ENCODE measurements around the gene BCL2L12.
A peak's percentile ranks its signal among the peaks of the same experiment; 100 is the strongest.

The BCL2L12 gene

GRCh38 chr19:49690656-49691242, 25.0 kb downstream of the BCL2L12 start, which contains the start of gene CPT1C (continued):
- TF ChIP-seq, protein P1, sequence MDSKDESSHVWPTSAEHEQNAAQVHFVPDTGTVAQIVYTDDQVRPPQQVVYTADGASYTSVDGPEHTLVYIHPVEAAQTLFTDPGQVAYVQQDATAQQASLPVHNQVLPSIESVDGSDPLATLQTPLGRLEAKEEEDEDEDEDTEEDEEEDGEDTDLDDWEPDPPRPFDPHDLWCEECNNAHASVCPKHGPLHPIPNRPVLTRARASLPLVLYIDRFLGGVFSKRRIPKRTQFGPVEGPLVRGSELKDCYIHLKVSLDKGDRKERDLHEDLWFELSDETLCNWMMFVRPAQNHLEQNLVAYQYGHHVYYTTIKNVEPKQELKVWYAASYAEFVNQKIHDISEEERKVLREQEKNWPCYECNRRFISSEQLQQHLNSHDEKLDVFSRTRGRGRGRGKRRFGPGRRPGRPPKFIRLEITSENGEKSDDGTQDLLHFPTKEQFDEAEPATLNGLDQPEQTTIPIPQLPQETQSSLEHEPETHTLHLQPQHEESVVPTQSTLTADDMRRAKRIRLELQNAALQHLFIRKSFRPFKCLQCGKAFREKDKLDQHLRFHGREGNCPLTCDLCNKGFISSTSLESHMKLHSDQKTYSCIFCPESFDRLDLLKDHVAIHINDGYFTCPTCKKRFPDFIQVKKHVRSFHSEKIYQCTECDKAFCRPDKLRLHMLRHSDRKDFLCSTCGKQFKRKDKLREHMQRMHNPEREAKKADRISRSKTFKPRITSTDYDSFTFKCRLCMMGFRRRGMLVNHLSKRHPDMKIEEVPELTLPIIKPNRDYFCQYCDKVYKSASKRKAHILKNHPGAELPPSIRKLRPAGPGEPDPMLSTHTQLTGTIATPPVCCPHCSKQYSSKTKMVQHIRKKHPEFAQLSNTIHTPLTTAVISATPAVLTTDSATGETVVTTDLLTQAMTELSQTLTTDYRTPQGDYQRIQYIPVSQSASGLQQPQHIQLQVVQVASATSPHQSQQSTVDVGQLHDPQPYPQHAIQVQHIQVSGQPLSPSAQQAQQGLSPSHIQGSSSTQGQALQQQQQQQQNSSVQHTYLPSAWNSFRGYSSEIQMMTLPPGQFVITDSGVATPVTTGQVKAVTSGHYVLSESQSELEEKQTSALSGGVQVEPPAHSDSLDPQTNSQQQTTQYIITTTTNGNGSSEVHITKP (tag by site-specific recombination; IDR thresholded peaks at IDR 0.05) = peak; percentile 23; the same call in 1 of the 2 replicates
- TF ChIP-seq SCRT1 (tag by site-specific recombination; IDR thresholded peaks at IDR 0.05; ENCODE audit: borderline replicate concordance) = no peak
- peak; percentile 37; the same call in 1 of the 2 replicates for TF ChIP-seq SP3 (tag by site-specific recombination; IDR thresholded peaks at IDR 0.05)
- TF ChIP-seq ZNF596 (tag by site-specific recombination; IDR thresholded peaks at IDR 0.05) = no peak
- TF ChIP-seq ZNF37A (tag by site-specific recombination; IDR thresholded peaks at IDR 0.05) = no peak
- no peak for TF ChIP-seq ZNF423 (tag by site-specific recombination; IDR thresholded peaks at IDR 0.05)
- TF ChIP-seq ZNF112 (tag by site-specific recombination; IDR thresholded peaks at IDR 0.05) = no peak
- TF ChIP-seq KLF8 (tag by site-specific recombination; IDR thresholded peaks at IDR 0.05) = no peak
- no peak for TF ChIP-seq OSR2 (tag by site-specific recombination; IDR thresholded peaks at IDR 0.05)
- TF ChIP-seq ZNF837 (tag by site-specific recombination; IDR thresholded peaks at IDR 0.05) = no peak
- TF ChIP-seq ZNF266 (tag by site-specific recombination; IDR thresholded peaks at IDR 0.05; ENCODE audit: low read depth) = no peak
- no peak for TF ChIP-seq ZNF433 (tag by site-specific recombination; IDR thresholded peaks at IDR 0.05; ENCODE audit: low read depth)
- TF ChIP-seq ZNF792 (tag by site-specific recombination; IDR thresholded peaks at IDR 0.05) = no peak
- no peak for TF ChIP-seq ZFP69B (tag by site-specific recombination; IDR thresholded peaks at IDR 0.05)
- TF ChIP-seq ZFHX2 (tag by site-specific recombination; conservative IDR thresholded peaks at IDR 0.05) = peak; percentile 45
- TF ChIP-seq WT1 (tag by site-specific recombination; IDR thresholded peaks at IDR 0.05) = no peak
- TF ChIP-seq PRDM6 (tag by site-specific recombination; IDR thresholded peaks at IDR 0.05) = no peak
- TF ChIP-seq ZNF707 (tag by site-specific recombination; IDR thresholded peaks at IDR 0.05) = no peak
- TF ChIP-seq, protein P2, sequence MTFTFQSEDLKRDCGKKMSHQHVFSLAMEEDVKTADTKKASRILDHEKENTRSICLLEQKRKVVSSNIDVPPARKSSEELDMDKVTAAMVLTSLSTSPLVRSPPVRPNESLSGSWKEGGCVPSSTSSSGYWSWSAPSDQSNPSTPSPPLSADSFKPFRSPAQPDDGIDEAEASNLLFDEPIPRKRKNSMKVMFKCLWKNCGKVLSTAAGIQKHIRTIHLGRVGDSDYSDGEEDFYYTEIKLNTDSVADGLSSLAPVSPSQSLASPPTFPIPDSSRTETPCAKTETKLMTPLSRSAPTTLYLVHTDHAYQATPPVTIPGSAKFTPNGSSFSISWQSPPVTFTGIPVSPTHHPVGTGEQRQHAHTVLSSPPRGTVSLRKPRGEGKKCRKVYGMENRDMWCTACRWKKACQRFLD (tag by site-specific recombination; IDR thresholded peaks at IDR 0.05) = no peak
- no peak for TF ChIP-seq ZBTB8A (tag by site-specific recombination; IDR thresholded peaks at IDR 0.05)
- TF ChIP-seq ZBTB48 (tag by site-specific recombination; IDR thresholded peaks at IDR 0.05) = peak; percentile 22; the same call in 1 of the 2 replicates
- TF ChIP-seq ZNF10 (tag by site-specific recombination; IDR thresholded peaks at IDR 0.05) = no peak
- TF ChIP-seq SP2 (tag by site-specific recombination; IDR thresholded peaks at IDR 0.05) = 0 out of 2 replicates have a peak, but pooled peaks have one; percentile 26
- no peak for TF ChIP-seq ZNF555 (tag by site-specific recombination; conservative IDR thresholded peaks at IDR 0.05)
- TF ChIP-seq MZF1 (tag by site-specific recombination; IDR thresholded peaks at IDR 0.05; ENCODE audit: borderline replicate concordance) = peak; percentile 96
- no peak for TF ChIP-seq ZNF114 (tag by site-specific recombination; IDR thresholded peaks at IDR 0.05)
- TF ChIP-seq ZBTB17 (tag by site-specific recombination; IDR thresholded peaks at IDR 0.05) = peak; percentile 72
- TF ChIP-seq, protein P3, sequence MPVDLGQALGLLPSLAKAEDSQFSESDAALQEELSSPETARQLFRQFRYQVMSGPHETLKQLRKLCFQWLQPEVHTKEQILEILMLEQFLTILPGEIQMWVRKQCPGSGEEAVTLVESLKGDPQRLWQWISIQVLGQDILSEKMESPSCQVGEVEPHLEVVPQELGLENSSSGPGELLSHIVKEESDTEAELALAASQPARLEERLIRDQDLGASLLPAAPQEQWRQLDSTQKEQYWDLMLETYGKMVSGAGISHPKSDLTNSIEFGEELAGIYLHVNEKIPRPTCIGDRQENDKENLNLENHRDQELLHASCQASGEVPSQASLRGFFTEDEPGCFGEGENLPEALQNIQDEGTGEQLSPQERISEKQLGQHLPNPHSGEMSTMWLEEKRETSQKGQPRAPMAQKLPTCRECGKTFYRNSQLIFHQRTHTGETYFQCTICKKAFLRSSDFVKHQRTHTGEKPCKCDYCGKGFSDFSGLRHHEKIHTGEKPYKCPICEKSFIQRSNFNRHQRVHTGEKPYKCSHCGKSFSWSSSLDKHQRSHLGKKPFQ (tag by site-specific recombination; IDR thresholded peaks at IDR 0.05) = no peak
- no peak for TF ChIP-seq MYNN (tag by site-specific recombination; IDR thresholded peaks at IDR 0.05; ENCODE audit: borderline replicate concordance)
- TF ChIP-seq SP7 (tag by site-specific recombination; IDR thresholded peaks at IDR 0.05) = peak; percentile 10; the same call in 1 of the 2 replicates
- no peak for TF ChIP-seq ZNF791 (tag by site-specific recombination; IDR thresholded peaks at IDR 0.05)
- TF ChIP-seq, protein P4, sequence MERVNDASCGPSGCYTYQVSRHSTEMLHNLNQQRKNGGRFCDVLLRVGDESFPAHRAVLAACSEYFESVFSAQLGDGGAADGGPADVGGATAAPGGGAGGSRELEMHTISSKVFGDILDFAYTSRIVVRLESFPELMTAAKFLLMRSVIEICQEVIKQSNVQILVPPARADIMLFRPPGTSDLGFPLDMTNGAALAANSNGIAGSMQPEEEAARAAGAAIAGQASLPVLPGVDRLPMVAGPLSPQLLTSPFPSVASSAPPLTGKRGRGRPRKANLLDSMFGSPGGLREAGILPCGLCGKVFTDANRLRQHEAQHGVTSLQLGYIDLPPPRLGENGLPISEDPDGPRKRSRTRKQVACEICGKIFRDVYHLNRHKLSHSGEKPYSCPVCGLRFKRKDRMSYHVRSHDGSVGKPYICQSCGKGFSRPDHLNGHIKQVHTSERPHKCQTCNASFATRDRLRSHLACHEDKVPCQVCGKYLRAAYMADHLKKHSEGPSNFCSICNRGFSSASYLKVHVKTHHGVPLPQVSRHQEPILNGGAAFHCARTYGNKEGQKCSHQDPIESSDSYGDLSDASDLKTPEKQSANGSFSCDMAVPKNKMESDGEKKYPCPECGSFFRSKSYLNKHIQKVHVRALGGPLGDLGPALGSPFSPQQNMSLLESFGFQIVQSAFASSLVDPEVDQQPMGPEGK (tag by site-specific recombination; IDR thresholded peaks at IDR 0.05) = peak; percentile 18; the same call in 1 of the 2 replicates
